Uterus (tissue), 2 donors: Measurements from ENCODE around the gene PRRC1.

Experiments
- POLR2A ChIP-seq, 2 donors: fragments of 450-650 bp; IDR thresholded peaks; one replicate each; pipeline ENCODE4 v1.6.1; 2016; ENCODE audit warnings: antibody characterized with exemption in 2 of 2, mild to moderate bottlenecking in 1 of 2, moderate library complexity in 1 of 2
- TF ChIP-seq, protein P1 (sequence below), 4 experiments: fragments of 200-600 bp in 2 of 4; fragments of 450-650 bp in 2 of 4; sonication (generic) in 2 of 4; IDR thresholded peaks; one replicate each; pipeline ENCODE4 v1.5.1; 2016 to 2019; ENCODE audit warnings: antibody characterized with exemption in 4 of 4, mild to moderate bottlenecking in 2 of 4, moderate library complexity in 1 of 4

DNA sequence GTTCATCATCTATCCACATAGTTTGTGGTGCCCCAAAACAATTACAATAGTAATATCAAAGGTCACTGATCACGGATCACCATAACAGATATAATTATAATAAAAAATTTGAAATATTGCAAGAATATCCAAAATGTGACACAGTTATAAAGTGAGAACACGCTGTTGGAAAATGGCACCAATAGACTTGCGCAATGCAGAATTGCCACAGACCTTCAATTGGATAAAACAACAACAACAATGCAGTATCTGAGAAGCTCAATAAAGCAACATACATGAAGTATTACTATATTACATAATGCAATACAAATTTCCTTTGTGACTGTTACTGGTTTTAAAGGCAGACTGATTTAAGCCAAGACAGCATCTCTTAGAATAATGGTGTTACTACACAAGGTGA, 44.7 kb upstream of the PRRC1 start:
- TF ChIP-seq POLR2A (IDR thresholded peaks at IDR 0.05) = no peak
- TF ChIP-seq, protein P1, sequence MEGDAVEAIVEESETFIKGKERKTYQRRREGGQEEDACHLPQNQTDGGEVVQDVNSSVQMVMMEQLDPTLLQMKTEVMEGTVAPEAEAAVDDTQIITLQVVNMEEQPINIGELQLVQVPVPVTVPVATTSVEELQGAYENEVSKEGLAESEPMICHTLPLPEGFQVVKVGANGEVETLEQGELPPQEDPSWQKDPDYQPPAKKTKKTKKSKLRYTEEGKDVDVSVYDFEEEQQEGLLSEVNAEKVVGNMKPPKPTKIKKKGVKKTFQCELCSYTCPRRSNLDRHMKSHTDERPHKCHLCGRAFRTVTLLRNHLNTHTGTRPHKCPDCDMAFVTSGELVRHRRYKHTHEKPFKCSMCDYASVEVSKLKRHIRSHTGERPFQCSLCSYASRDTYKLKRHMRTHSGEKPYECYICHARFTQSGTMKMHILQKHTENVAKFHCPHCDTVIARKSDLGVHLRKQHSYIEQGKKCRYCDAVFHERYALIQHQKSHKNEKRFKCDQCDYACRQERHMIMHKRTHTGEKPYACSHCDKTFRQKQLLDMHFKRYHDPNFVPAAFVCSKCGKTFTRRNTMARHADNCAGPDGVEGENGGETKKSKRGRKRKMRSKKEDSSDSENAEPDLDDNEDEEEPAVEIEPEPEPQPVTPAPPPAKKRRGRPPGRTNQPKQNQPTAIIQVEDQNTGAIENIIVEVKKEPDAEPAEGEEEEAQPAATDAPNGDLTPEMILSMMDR (IDR thresholded peaks at IDR 0.05) = no peak
